IMR-90 (cell line): ENCODE measurements around the gene NR4A2. TPM values are rescaled to one million over a fixed set of nuclear protein-coding genes. Genes with fewer than 3 reads are reported as not detected.

Experiments
- RCOR1 ChIP-seq: IDR thresholded peaks from 2 replicates; pipeline ENCODE4 v1.6.1; 2012; ENCODE audit warnings: mild to moderate bottlenecking, low read length, improper control_type of control experiment; ENCODE audit not compliant: insufficient replicate concordance
- USF2 ChIP-seq: fragments of 150-350 bp; IDR thresholded peaks from 2 replicates; pipeline ENCODE4 v1.6.1; 2017; ENCODE audit warnings: mild to moderate bottlenecking, antibody characterized with exemption, low read length, low read depth
- polyA plus RNA-seq, 3 experiments: library from polyadenylated mRNA; depleted of rRNA; stranded (reverse); fragments of >200 nt; gene quantifications; 2 replicates each; pipeline ENCODE4 v1.2.3, GENCODE V29; 2012; ENCODE audit warnings: low replicate concordance in 1 of 3
- total RNA-seq: library from RNA; depleted of rRNA; stranded (reverse); fragments of >200 nt; gene quantifications from 2 replicates; pipeline ENCODE4 v1.2.3, GENCODE V29; 2012

Gene NR4A2
- total and polyA plus RNA-seq, 2 of the 4 experiments (the other 2 are of a cell fraction), result 0.72 to 2.3 TPM

GRCh38 chr2:156341452-156342253 lies 9.1 kb upstream of the NR4A2 start (continued):
- TF ChIP-seq USF2 (no peak), RCOR1 (no peak)
